HepG2 (cell line): ENCODE measurements around the gene AMDHD1. TPM values are rescaled to one million over a fixed set of nuclear protein-coding genes. Genes with fewer than 3 reads are reported as not detected.

ENCODE experiments used
- BCL3 ChIP-seq: sonication (generic); formaldehyde crosslinking; IDR thresholded peaks from 2 replicates; pipeline ENCODE4 v1.5.1; 2020; ENCODE audit warnings: mild to moderate bottlenecking, missing genetic modification reagents, moderate library complexity
- GATAD1 ChIP-seq: IDR thresholded peaks from 2 replicates; pipeline ENCODE4 v1.6.1; 2016; ENCODE audit warnings: missing genetic modification reagents, missing compliant biosample characterization
- HOXA9 ChIP-seq: sonication (generic); formaldehyde crosslinking; IDR thresholded peaks from 2 replicates; pipeline ENCODE4 v1.8.1; 2022; ENCODE audit warnings: missing genetic modification reagents, mild to moderate bottlenecking, moderate library complexity, borderline replicate concordance
- LBX2 ChIP-seq: sonication (generic); formaldehyde crosslinking; IDR thresholded peaks from 2 replicates; pipeline ENCODE4 v1.5.0; 2020; ENCODE audit warnings: missing genetic modification reagents, mild to moderate bottlenecking, borderline replicate concordance
- MLLT10 ChIP-seq: sonication (generic); formaldehyde crosslinking; IDR thresholded peaks from 2 replicates; pipeline ENCODE4 v1.4.0; 2020; ENCODE audit warnings: missing genetic modification reagents
- REL ChIP-seq: sonication (generic); formaldehyde crosslinking; conservative IDR thresholded peaks from 2 replicates; pipeline ENCODE4 v1.8.0; 2022; ENCODE audit warnings: mild to moderate bottlenecking, missing genetic modification reagents, moderate library complexity
- REPIN1 ChIP-seq: sonication (generic); formaldehyde crosslinking; IDR thresholded peaks from 2 replicates; pipeline ENCODE4 v1.8.0; 2022; ENCODE audit warnings: missing genetic modification reagents, low read depth, mild to moderate bottlenecking, borderline replicate concordance
- RNF2 ChIP-seq: fragments of 450-650 bp; conservative IDR thresholded peaks from 2 replicates; pipeline ENCODE4 v1.6.1; 2016; ENCODE audit warnings: low read depth
- SP1 ChIP-seq, 2 experiments: fragments of 450-650 bp in 1 of 2; sonication (generic) in 1 of 2; formaldehyde crosslinking in 1 of 2; IDR thresholded peaks; 2 replicates each; pipeline versions ENCODE4 v1.4.0 to v1.6.1; 2016 to 2020; ENCODE audit warnings: missing genetic modification reagents in 1 of 2
- WIZ ChIP-seq: sonication (generic); formaldehyde crosslinking; IDR thresholded peaks from 2 replicates; pipeline ENCODE4 v1.5.1; 2020; ENCODE audit warnings: mild to moderate bottlenecking, missing genetic modification reagents
- XBP1 ChIP-seq: sonication (generic); formaldehyde crosslinking; IDR thresholded peaks from 2 replicates; pipeline ENCODE4 v1.5.0; 2020; ENCODE audit warnings: missing genetic modification reagents
- ZNF205 ChIP-seq: IDR thresholded peaks from 2 replicates; pipeline ENCODE4 v1.6.1; 2018; ENCODE audit warnings: missing biosample characterization, missing genetic modification reagents
- ZSCAN29 ChIP-seq: sonication (generic); formaldehyde crosslinking; conservative IDR thresholded peaks from 2 replicates; pipeline ENCODE4 v1.4.0; 2020; ENCODE audit warnings: mild to moderate bottlenecking, missing genetic modification reagents
- ZSCAN30 ChIP-seq: sonication (generic); formaldehyde crosslinking; IDR thresholded peaks from 2 replicates; pipeline ENCODE4 v1.5.0; 2020; ENCODE audit warnings: mild to moderate bottlenecking, missing genetic modification reagents
- polyA plus RNA-seq, 8 experiments: library from polyadenylated mRNA; depleted of rRNA in 3 of 8; stranded (reverse) in 7 of 8; unstranded in 1 of 8; fragments of >200 nt; fragmentation: Illumina TruSeq in 4 of 8; extraction: Trizol in 4 of 8; gene quantifications; 2 replicates each; pipeline versions ENCODE4 v1.2.1 to v1.2.3, GENCODE V29; 2011 to 2016; ENCODE audit warnings: low read depth in 4 of 8, missing spikeins in 1 of 8, mixed read lengths in 1 of 8; ENCODE audit not compliant: insufficient read depth in 1 of 8
- total RNA-seq, 5 experiments: library from RNA; depleted of rRNA; stranded (reverse); fragments of >200 nt; fragmentation: Illumina TruSeq; extraction: Trizol; gene quantifications; 2 replicates each; pipeline ENCODE4 v1.2.3, GENCODE V29; 2016; ENCODE audit warnings: low read depth in 1 of 5
- TF ChIP-seq, protein P1 (sequence below): sonication (generic); formaldehyde crosslinking; conservative IDR thresholded peaks from 2 replicates; pipeline ENCODE4 v1.4.0; 2020; ENCODE audit warnings: missing genetic modification reagents
- TF ChIP-seq, protein P2 (sequence below), 2 experiments: sonication (generic) in 1 of 2; formaldehyde crosslinking in 1 of 2; IDR thresholded peaks; 2 replicates each; pipeline versions ENCODE4 v1.4.0 to v1.6.1; 2018 to 2020; ENCODE audit warnings: missing genetic modification reagents in 2 of 2, borderline replicate concordance in 1 of 2, low read depth in 1 of 2, mild to moderate bottlenecking in 1 of 2, missing biosample characterization in 1 of 2
- TF ChIP-seq, protein P3 (sequence below): fragments of 450-650 bp; IDR thresholded peaks from 2 replicates; pipeline ENCODE4 v1.6.1; 2017
- TF ChIP-seq, protein P4 (sequence below): IDR thresholded peaks from 2 replicates; pipeline ENCODE4 v1.6.1; 2016; ENCODE audit warnings: missing biosample characterization, missing genetic modification reagents, low read depth

Gene AMDHD1
- total and polyA plus RNA-seq, 2 of the 13 experiments (the other 11 are each of a cell fraction or from before 2014, with no cell fraction given) = 6.5 to 29.6 TPM

DNA sequence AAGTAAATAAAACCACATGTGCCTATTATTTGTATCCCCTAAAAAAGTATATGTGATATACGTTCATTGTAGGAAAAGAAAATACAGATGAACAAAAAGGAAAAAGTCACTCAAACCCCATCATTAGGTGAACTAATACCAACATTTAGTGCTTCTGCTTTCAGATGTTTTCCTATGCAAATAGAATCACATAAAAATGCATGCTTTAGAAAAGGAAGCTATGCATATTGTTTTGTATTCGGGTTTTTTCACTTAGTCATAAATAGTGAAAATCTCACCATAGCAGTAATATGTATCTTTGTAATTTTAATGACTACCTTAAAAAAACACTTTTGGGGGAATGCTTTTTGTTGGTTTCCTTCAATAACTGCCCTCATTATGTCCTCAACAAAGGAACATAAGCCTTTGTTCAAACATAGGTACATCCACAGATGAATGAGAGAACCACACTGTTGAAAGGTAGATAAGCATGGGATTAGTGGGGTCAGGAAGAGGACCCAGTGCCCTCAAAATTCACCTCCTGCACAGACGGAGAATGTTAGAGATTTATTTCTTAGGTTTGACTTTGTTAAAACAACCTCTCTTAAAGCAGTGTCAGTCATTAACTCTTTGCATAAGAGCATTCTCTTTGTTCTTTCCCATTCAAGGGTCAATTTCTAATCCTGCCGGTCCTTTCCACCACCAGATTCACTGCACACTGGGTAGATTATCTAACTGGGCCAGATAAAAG is 6.5 kb downstream of the AMDHD1 start (continued):
- TF ChIP-seq, protein P1, sequence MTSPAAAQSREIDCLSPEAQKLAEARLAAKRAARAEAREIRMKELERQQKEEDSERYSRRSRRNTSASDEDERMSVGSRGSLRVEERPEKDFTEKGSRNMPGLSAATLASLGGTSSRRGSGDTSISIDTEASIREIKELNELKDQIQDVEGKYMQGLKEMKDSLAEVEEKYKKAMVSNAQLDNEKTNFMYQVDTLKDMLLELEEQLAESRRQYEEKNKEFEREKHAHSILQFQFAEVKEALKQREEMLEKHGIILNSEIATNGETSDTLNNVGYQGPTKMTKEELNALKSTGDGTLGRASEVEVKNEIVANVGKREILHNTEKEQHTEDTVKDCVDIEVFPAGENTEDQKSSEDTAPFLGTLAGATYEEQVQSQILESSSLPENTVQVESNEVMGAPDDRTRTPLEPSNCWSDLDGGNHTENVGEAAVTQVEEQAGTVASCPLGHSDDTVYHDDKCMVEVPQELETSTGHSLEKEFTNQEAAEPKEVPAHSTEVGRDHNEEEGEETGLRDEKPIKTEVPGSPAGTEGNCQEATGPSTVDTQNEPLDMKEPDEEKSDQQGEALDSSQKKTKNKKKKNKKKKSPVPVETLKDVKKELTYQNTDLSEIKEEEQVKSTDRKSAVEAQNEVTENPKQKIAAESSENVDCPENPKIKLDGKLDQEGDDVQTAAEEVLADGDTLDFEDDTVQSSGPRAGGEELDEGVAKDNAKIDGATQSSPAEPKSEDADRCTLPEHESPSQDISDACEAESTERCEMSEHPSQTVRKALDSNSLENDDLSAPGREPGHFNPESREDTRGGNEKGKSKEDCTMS = no peak
- TF ChIP-seq REL (no peak), GATAD1 (CRISPR knock-in tag) (peak; percentile 35; the same call in 1 of the 2 replicates), SP1 (IDR thresholded peaks at IDR 0.05) (no peak), SP1 (CRISPR knock-in tag; IDR thresholded peaks at IDR 0.05) (no peak), ZSCAN29 (CRISPR knock-in tag) (0 out of 2 replicates have a peak, but pooled peaks have one; percentile 29), RNF2 (no peak), BCL3 (no peak), XBP1 (CRISPR knock-in tag) (no peak), ZNF205 (CRISPR knock-in tag) (0 out of 2 replicates have a peak, but pooled peaks have one; percentile 65), LBX2 (CRISPR knock-in tag) (no peak), REPIN1 (CRISPR knock-in tag) (0 out of 2 replicates have a peak, but pooled peaks have one; percentile 29), MLLT10 (no peak), HOXA9 (CRISPR knock-in tag) (no peak), WIZ (CRISPR knock-in tag) (no peak), ZSCAN30 (no peak)
- TF ChIP-seq, protein P2, sequence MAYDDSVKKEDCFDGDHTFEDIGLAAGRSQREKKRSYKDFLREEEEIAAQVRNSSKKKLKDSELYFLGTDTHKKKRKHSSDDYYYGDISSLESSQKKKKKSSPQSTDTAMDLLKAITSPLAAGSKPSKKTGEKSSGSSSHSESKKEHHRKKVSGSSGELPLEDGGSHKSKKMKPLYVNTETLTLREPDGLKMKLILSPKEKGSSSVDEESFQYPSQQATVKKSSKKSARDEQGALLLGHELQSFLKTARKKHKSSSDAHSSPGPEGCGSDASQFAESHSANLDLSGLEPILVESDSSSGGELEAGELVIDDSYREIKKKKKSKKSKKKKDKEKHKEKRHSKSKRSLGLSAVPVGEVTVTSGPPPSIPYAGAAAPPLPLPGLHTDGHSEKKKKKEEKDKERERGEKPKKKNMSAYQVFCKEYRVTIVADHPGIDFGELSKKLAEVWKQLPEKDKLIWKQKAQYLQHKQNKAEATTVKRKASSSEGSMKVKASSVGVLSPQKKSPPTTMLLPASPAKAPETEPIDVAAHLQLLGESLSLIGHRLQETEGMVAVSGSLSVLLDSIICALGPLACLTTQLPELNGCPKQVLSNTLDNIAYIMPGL (CRISPR knock-in tag; IDR thresholded peaks at IDR 0.05; ENCODE audit: borderline replicate concordance in 1 of 2, low read depth in 1 of 2) = peak in 1 of 2 experiments; percentile 25; a peak in 1 of 4 replicates
- TF ChIP-seq, protein P3, sequence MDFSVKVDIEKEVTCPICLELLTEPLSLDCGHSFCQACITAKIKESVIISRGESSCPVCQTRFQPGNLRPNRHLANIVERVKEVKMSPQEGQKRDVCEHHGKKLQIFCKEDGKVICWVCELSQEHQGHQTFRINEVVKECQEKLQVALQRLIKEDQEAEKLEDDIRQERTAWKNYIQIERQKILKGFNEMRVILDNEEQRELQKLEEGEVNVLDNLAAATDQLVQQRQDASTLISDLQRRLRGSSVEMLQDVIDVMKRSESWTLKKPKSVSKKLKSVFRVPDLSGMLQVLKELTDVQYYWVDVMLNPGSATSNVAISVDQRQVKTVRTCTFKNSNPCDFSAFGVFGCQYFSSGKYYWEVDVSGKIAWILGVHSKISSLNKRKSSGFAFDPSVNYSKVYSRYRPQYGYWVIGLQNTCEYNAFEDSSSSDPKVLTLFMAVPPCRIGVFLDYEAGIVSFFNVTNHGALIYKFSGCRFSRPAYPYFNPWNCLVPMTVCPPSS = no peak
- TF ChIP-seq, protein P4, sequence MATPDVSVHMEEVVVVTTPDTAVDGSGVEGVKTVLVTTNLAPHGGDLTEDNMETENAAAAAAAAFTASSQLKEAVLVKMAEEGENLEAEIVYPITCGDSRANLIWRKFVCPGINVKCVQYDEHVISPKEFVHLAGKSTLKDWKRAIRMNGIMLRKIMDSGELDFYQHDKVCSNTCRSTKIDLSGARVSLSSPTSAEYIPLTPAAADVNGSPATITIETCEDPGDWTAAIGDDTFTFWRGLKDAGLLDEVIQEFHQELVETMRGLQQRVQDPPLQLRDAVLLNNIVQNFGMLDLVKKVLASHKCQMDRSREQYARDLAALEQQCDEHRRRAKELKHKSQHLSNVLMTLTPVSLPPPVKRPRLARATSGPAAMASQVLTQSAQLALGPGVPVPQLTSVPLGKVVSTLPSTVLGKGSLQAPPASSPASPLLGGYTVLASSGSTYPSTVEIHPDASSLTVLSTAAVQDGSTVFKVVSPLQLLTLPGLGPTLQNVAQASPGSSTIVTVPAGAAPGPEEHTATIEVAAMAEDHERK = no peak
